ENCODE measurements around the gene LMO7. TPM values are rescaled to one million over a fixed set of nuclear protein-coding genes. Genes with fewer than 3 reads are reported as not detected.
A peak's percentile ranks its signal among the peaks of the same experiment; 100 is the strongest.
"Not testable (repeated sequence)": the region's sequence is repeated elsewhere in the genome, so short reads cannot be mapped to it uniquely, and the experiment has no call there.

Gene LMO7
- polyA plus RNA-seq, 1 experiment: 149 TPM

DNA sequence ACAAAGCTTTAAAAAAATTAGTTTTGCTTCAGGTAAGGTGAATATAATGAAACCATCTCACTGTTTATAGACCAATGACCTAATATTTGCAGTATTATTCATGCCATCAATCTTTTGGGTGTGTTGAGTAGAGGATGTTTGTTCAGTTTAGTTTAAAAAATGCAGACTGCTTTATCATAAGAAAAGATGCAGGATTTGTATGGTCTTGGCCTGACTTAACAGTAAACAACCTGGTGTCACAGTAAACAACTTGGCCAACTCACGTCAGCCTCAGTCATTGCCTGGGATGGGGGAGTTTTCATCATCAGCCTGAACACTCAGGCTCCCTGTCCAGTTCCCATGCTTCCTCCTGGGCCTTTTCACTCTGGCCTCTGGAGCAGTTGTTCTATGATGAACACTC is 55.1 kb downstream of the LMO7 start:
- POLR2A ChIA-PET: no interaction called here
- no peak for DNase-seq (ENCODE audit: low read depth)

GRCh38 chr13:75693227-75693626 is 57.1 kb downstream of the LMO7 start:
- ChIA-PET POLR2A (no interaction called here), CTCF (interaction anchor here (1.3 to 1.6 kb wide), 2 partner anchors 176 to 177 kb away, joined by 3 to 5 read pairs; no protein-coding TSS in a partner anchor)
- TF ChIP-seq CTCF (IDR thresholded peaks at IDR 0.05; ENCODE audit: insufficient read depth, low read depth, low read length): no peak
- peaks cover 9% of the 10 kb centered on the region for H3K36me3 ChIP-seq (ENCODE audit: control insufficient read depth, insufficient read depth, low read length)
- H3K4me3 ChIP-seq (ENCODE audit: low read depth, low read length): no peak overlapping the region
- no peaks in the 10 kb centered on the region for H3K27me3 ChIP-seq (ENCODE audit: control insufficient read depth, insufficient read depth, low read length)
- DNase-seq (ENCODE audit: low read depth): no peak

More for the DNA sequence above, 55.1 kb downstream of the LMO7 start:
- Histone ChIP-seq H3K36me3 (ENCODE audit: control insufficient read depth, insufficient read depth, low read length) (peaks cover 6% of the 10 kb centered on the region), H3K4me3 (ENCODE audit: low read depth, low read length) (no peak overlapping the region), H3K27me3 (ENCODE audit: control insufficient read depth, insufficient read depth, low read length) (no peaks in the 10 kb centered on the region)
- TF ChIP-seq CTCF (IDR thresholded peaks at IDR 0.05; ENCODE audit: insufficient read depth, low read depth, low read length): no peak
- CTCF ChIA-PET: no interaction called here

DNA sequence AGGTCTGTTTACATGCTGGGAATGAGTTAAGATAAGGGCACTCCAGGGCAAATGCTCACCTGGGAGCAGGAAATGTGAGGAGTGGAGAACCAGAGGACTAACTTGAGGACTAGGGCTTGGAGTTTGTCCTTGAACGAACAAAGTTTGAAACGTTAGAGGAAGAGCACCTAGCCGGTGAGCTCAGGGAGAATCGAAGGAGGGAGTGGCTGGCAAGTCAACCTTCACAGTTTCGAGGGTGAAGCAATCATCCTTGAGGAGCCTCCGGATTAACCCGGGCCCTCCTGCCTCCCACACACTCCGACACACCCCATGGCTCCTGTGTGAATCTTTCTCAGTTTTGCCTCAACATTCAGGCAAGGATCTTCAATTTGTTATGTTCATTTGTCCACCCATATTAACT is 58.6 kb downstream of the LMO7 start:
- no peak for TF ChIP-seq CTCF (IDR thresholded peaks at IDR 0.05; ENCODE audit: insufficient read depth, low read depth, low read length)
- CTCF ChIA-PET: interaction anchor here (0.6 to 3.9 kb wide), 21 partner anchors 8 to 175 kb away, joined by 3 to 35 read pairs (median 7); no protein-coding TSS in a partner anchor
- Histone ChIP-seq H3K36me3 (ENCODE audit: control insufficient read depth, insufficient read depth, low read length) (peaks cover 7% of the 10 kb centered on the region), H3K27me3 (ENCODE audit: control insufficient read depth, insufficient read depth, low read length) (no peaks in the 10 kb centered on the region), H3K4me3 (ENCODE audit: low read depth, low read length) (no peak overlapping the region)
- POLR2A ChIA-PET: no interaction called here
- DNase-seq (ENCODE audit: low read depth): no peak

- H3K27me3 ChIP-seq (ENCODE audit: control insufficient read depth, insufficient read depth, low read length); H3K4me3 ChIP-seq (ENCODE audit: low read depth, low read length); DNase-seq (ENCODE audit: low read depth); H3K36me3 ChIP-seq (ENCODE audit: control insufficient read depth, insufficient read depth, low read length); POLR2A ChIA-PET: not testable (repeated sequence)
- CTCF ChIA-PET: interaction anchor here (0.6 to 3.9 kb wide), 60 partner anchors 9 to 1310 kb away, joined by 3 to 35 read pairs (median 5); partner anchors contain the start of gene LMO7
- TF ChIP-seq CTCF (IDR thresholded peaks at IDR 0.05; ENCODE audit: insufficient read depth, low read depth, low read length): peak; percentile 81
Observed at GRCh38 chr13:75695908-75696307, 59.8 kb downstream of the LMO7 start.

GRCh38 chr13:75699062-75699461 is 62.9 kb downstream of the LMO7 start:
- no peak for DNase-seq (ENCODE audit: low read depth)
- no peak for TF ChIP-seq CTCF (IDR thresholded peaks at IDR 0.05; ENCODE audit: insufficient read depth, low read depth, low read length)
- H3K27me3 ChIP-seq (ENCODE audit: control insufficient read depth, insufficient read depth, low read length): no peaks in the 10 kb centered on the region
- ChIA-PET CTCF (no interaction called here), POLR2A (no interaction called here)
- no peak overlapping the region for H3K4me3 ChIP-seq (ENCODE audit: low read depth, low read length)
- peaks cover 4% of the 10 kb centered on the region for H3K36me3 ChIP-seq (ENCODE audit: control insufficient read depth, insufficient read depth, low read length)

DNA sequence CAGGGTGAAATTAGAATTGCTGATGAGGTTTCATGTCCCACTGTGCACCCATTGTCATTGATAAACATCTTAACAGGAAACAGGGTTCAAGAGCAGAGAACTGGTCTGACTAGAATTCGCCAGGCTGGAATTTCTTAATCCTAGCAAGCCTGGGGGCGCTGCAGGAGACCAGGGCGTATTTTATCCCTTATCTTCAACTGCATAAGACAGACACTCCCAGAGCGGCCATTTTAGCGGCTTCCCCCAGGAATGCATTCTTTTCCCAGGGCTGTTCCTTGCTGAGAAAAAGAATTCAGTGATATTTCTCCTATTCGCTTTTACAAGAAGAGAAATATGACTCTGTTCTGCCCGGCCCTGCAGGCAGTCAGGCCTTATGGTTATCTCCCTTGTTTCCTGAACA is 63.6 kb downstream of the LMO7 start:
- POLR2A ChIA-PET; DNase-seq (ENCODE audit: low read depth); H3K4me3 ChIP-seq (ENCODE audit: low read depth, low read length); H3K27me3 ChIP-seq (ENCODE audit: control insufficient read depth, insufficient read depth, low read length); H3K36me3 ChIP-seq (ENCODE audit: control insufficient read depth, insufficient read depth, low read length): not testable (repeated sequence)
- CTCF ChIA-PET: interaction anchor here (1.0 kb wide), 1 partner anchor 11 kb away, joined by 3 read pairs; no protein-coding TSS in a partner anchor
